Fibroblast of lung (primary cell): Measurements from ENCODE around the gene PDX1.

Source experiments
- EZH2 ChIP-seq: IDR thresholded peaks from 2 replicates; pipeline ENCODE4 v1.5.1; 2012; ENCODE audit warnings: low read length, control low read depth, mild to moderate bottlenecking; ENCODE audit errors: missing control alignments
- TF ChIP-seq, protein P1 (sequence below), 2 donors: IDR thresholded peaks in 1 of 2; conservative IDR thresholded peaks in 1 of 2; 1 replicate in 1 of 2; 2 replicates in 1 of 2; pipeline ENCODE4 v1.5.1; 2011 to 2012; ENCODE audit warnings: low read length in 2 of 2, control low read depth in 1 of 2, inconsistent platforms in 1 of 2, low read depth in 1 of 2, mild to moderate bottlenecking in 1 of 2

DNA sequence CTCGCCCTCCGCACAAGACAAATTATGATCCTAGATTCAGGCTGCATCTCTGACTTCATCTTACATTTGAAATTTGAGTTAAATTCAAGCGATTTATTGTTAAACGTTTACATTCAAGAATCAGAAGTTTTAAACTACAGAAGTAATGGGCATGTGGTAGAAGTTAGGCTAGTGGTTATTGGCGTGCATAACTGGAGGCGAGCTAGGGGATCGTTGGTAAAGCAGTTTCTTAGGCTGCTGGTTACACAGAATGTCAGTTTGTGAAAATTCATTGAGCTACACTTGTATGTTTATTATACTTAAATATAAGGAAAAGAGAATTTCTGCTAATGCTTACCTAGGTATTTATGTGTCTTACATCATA is 50.0 kb downstream of the PDX1 start:
- TF ChIP-seq, protein P1, sequence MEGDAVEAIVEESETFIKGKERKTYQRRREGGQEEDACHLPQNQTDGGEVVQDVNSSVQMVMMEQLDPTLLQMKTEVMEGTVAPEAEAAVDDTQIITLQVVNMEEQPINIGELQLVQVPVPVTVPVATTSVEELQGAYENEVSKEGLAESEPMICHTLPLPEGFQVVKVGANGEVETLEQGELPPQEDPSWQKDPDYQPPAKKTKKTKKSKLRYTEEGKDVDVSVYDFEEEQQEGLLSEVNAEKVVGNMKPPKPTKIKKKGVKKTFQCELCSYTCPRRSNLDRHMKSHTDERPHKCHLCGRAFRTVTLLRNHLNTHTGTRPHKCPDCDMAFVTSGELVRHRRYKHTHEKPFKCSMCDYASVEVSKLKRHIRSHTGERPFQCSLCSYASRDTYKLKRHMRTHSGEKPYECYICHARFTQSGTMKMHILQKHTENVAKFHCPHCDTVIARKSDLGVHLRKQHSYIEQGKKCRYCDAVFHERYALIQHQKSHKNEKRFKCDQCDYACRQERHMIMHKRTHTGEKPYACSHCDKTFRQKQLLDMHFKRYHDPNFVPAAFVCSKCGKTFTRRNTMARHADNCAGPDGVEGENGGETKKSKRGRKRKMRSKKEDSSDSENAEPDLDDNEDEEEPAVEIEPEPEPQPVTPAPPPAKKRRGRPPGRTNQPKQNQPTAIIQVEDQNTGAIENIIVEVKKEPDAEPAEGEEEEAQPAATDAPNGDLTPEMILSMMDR (conservative IDR thresholded peaks at IDR 0.05 in 1 of 2, IDR thresholded peaks at IDR 0.05 in 1 of 2; ENCODE audit: low read depth in 1 of 2, low read length in 2 of 2), result no peak
- no peak for TF ChIP-seq EZH2
